ENCODE measurements around the gene EIF2S2.

The EIF2S2 gene

GRCh38 chr20:34062570-34063482 is 49.2 kb downstream of the EIF2S2 start:
- no peaks in the 10 kb centered on the region for H3K36me3 ChIP-seq
- DNase-seq, result no peak
- H3K4me3 ChIP-seq (ENCODE audit: low read depth, low read length), result no peak overlapping the region
- H3K27ac ChIP-seq, result no peak overlapping the region
- no peak for TF ChIP-seq CTCF (IDR thresholded peaks at IDR 0.05; ENCODE audit: low read depth, low read length)
- no peaks in the 10 kb centered on the region for H3K9me3 ChIP-seq (ENCODE audit: severe bottlenecking)
- no peaks in the 10 kb centered on the region for H3K27me3 ChIP-seq (ENCODE audit: insufficient read depth, low read depth, severe bottlenecking)

- Histone ChIP-seq H3K4me3 (ENCODE audit: low read depth, low read length) (no peak overlapping the region), H3K27ac (no peak overlapping the region), H3K9me3 (ENCODE audit: severe bottlenecking) (no peaks in the 10 kb centered on the region), H3K27me3 (ENCODE audit: insufficient read depth, low read depth, severe bottlenecking) (no peaks in the 10 kb centered on the region), H3K36me3 (no peaks in the 10 kb centered on the region)
- TF ChIP-seq CTCF (IDR thresholded peaks at IDR 0.05; ENCODE audit: low read depth, low read length), result no peak
- DNase-seq, result no peak
Observed at GRCh38 chr20:34061695-34062094, 50.3 kb downstream of the EIF2S2 start.

GRCh38 chr20:34060970-34061369 is 51.1 kb downstream of the EIF2S2 start:
- Histone ChIP-seq H3K36me3 (no peaks in the 10 kb centered on the region), H3K27me3 (ENCODE audit: insufficient read depth, low read depth, severe bottlenecking) (no peaks in the 10 kb centered on the region), H3K9me3 (ENCODE audit: severe bottlenecking) (no peaks in the 10 kb centered on the region), H3K27ac (no peak overlapping the region), H3K4me3 (ENCODE audit: low read depth, low read length) (no peak overlapping the region)
- no peak for TF ChIP-seq CTCF (IDR thresholded peaks at IDR 0.05; ENCODE audit: low read depth, low read length)
- no peak for DNase-seq

- H3K36me3 ChIP-seq, result no peaks in the 10 kb centered on the region
- no peaks in the 10 kb centered on the region for H3K27me3 ChIP-seq (ENCODE audit: insufficient read depth, low read depth, severe bottlenecking)
- H3K27ac ChIP-seq, result no peak overlapping the region
- no peak overlapping the region for H3K4me3 ChIP-seq (ENCODE audit: low read depth, low read length)
- DNase-seq, result peak; percentile 49
- no peak for TF ChIP-seq CTCF (IDR thresholded peaks at IDR 0.05; ENCODE audit: low read depth, low read length)
- no peaks in the 10 kb centered on the region for H3K9me3 ChIP-seq (ENCODE audit: severe bottlenecking)
Observed at GRCh38 chr20:34058831-34059230, 53.2 kb downstream of the EIF2S2 start.

- no peak for DNase-seq
- Histone ChIP-seq H3K27ac (no peak overlapping the region), H3K27me3 (ENCODE audit: insufficient read depth, low read depth, severe bottlenecking) (no peaks in the 10 kb centered on the region), H3K9me3 (ENCODE audit: severe bottlenecking) (no peaks in the 10 kb centered on the region), H3K36me3 (no peaks in the 10 kb centered on the region), H3K4me3 (ENCODE audit: low read depth, low read length) (no peak overlapping the region)
- no peak for TF ChIP-seq CTCF (IDR thresholded peaks at IDR 0.05; ENCODE audit: low read depth, low read length)
Observed at GRCh38 chr20:34055290-34055689, 56.8 kb downstream of the EIF2S2 start.
